Muscle layer of colon (tissue), 2 donors: ENCODE data around the gene MINDY3.

Source experiments
- H3K27ac ChIP-seq: one replicate; pipeline ENCODE4 v1.7.0; 2013; ENCODE audit warnings: low read depth, mild to moderate bottlenecking, low read length, moderate library complexity
- H3K27me3 ChIP-seq, 2 donors: one replicate each; pipeline ENCODE4 v1.7.0; 2013; ENCODE audit warnings: low read length in 2 of 2, mild to moderate bottlenecking in 2 of 2; ENCODE audit not compliant: insufficient read depth in 2 of 2, control insufficient read depth in 1 of 2
- H3K36me3 ChIP-seq: one replicate; pipeline ENCODE4 v1.7.0; 2013; ENCODE audit warnings: mild to moderate bottlenecking, low read length; ENCODE audit not compliant: insufficient read depth
- H3K4me1 ChIP-seq: one replicate; pipeline ENCODE4 v1.7.0; 2013; ENCODE audit warnings: mild to moderate bottlenecking, low read length; ENCODE audit not compliant: insufficient read depth
- H3K4me3 ChIP-seq, 2 donors: one replicate each; pipeline ENCODE4 v1.7.0; 2013; ENCODE audit warnings: low read length in 2 of 2, low read depth in 1 of 2, mild to moderate bottlenecking in 1 of 2, moderate library complexity in 1 of 2
- H3K9ac ChIP-seq: one replicate; pipeline ENCODE4 v1.7.0; 2013; ENCODE audit warnings: low read length
- H3K9me3 ChIP-seq: one replicate; pipeline ENCODE4 v1.7.0; 2013; ENCODE audit warnings: mild to moderate bottlenecking, low read length
- donor health status: abdominal sarcoma.
- donor health status: Adenocarcinoma of cecum.

Gene MINDY3

GRCh38 chr10:15824498-15824897 lies 35.8 kb downstream of the MINDY3 start:
- Histone ChIP-seq H3K9ac (no peak overlapping the region), H3K27ac (no peak overlapping the region), H3K27me3 (no peaks in the 10 kb centered on the region), H3K36me3 (peaks cover 4% of the 10 kb centered on the region), H3K4me1 (peaks cover 6% of the 10 kb centered on the region), H3K4me3 (no peak overlapping the region), H3K9me3 (no peaks in the 10 kb centered on the region)

- Histone ChIP-seq H3K27me3 (no peaks in the 10 kb centered on the region), H3K9ac (no peak overlapping the region), H3K27ac (no peak overlapping the region), H3K4me3 (no peak overlapping the region), H3K4me1 (no peaks in the 10 kb centered on the region), H3K36me3 (peaks cover 5% of the 10 kb centered on the region), H3K9me3 (no peaks in the 10 kb centered on the region)
These were observed 38.2 kb downstream of the MINDY3 start for GRCh38 chr10:15822131-15822530.

GRCh38 chr10:15821046-15821683 lies 39.1 kb downstream of the MINDY3 start:
- peaks cover 5% of the 10 kb centered on the region for H3K36me3 ChIP-seq
- H3K27me3 ChIP-seq, result no peaks in the 10 kb centered on the region
- no peak overlapping the region for H3K9ac ChIP-seq
- no peaks in the 10 kb centered on the region for H3K4me1 ChIP-seq
- H3K9me3 ChIP-seq, result no peaks in the 10 kb centered on the region
- H3K27ac ChIP-seq, result no peak overlapping the region
- no peak overlapping the region for H3K4me3 ChIP-seq

DNA sequence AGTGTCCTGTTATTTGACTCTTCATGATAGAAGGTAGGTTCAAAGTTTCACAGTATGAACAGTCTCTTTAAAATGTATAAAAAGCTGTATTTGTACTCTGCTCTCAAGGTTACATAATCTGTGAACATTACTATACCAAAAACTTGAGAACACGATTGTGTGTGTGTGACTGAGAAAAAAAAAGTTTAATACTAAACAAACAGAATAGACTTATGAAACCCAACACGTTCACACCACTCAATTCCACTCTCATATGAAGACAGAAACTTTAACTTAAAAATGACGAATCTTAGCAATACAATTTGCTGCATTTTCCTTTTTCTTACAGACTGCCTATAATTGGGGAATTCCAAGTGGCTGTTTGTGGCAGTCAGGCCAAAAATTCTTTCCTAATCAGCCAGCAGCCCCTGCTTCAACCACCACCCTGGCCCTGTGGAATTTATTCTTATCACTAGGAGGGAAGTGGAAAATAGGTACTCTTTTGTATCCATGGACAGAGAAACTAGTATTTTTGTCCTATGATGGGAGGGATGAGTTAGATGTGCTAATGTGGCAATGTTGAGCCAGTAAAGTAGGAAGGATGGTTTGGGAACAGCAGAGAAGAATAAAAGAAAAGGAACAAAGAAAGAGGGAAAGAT lies 42.8 kb downstream of the MINDY3 start:
- Histone ChIP-seq H3K27me3 (no peaks in the 10 kb centered on the region), H3K4me3 (no peak overlapping the region), H3K27ac (no peak overlapping the region), H3K4me1 (no peaks in the 10 kb centered on the region), H3K36me3 (peaks cover 13% of the 10 kb centered on the region), H3K9me3 (no peaks in the 10 kb centered on the region), H3K9ac (no peak overlapping the region)

GRCh38 chr10:15815242-15815885 lies 44.9 kb downstream of the MINDY3 start:
- H3K9ac ChIP-seq, result no peak overlapping the region
- no peaks in the 10 kb centered on the region for H3K27me3 ChIP-seq
- H3K36me3 ChIP-seq, result peaks cover 13% of the 10 kb centered on the region
- H3K4me1 ChIP-seq, result no peaks in the 10 kb centered on the region
- H3K4me3 ChIP-seq, result no peak overlapping the region
- H3K9me3 ChIP-seq, result no peaks in the 10 kb centered on the region
- no peak overlapping the region for H3K27ac ChIP-seq

DNA sequence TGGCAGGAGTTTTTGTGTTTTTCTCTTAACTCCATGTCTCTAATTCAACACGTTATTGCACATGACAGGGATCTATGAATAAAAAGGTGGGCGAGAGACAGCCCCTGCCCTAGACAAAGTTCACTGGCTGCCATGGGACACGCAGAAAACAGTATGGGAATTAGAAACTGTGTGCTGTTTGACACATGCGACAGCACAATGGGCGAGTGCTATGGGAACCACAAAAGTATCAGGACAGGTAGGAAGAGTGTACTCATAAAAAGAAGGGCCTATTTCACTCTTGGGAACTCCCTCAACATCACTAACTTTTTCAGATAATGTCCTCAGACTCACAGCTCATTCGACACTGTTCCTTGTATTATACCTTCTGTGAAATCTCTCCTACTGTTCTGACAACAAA lies 45.7 kb downstream of the MINDY3 start:
- Histone ChIP-seq H3K4me1 (no peaks in the 10 kb centered on the region), H3K9me3 (no peaks in the 10 kb centered on the region), H3K9ac (no peak overlapping the region), H3K27ac (no peak overlapping the region), H3K27me3 (no peaks in the 10 kb centered on the region), H3K36me3 (peaks cover 10% of the 10 kb centered on the region), H3K4me3 (no peak overlapping the region)

DNA sequence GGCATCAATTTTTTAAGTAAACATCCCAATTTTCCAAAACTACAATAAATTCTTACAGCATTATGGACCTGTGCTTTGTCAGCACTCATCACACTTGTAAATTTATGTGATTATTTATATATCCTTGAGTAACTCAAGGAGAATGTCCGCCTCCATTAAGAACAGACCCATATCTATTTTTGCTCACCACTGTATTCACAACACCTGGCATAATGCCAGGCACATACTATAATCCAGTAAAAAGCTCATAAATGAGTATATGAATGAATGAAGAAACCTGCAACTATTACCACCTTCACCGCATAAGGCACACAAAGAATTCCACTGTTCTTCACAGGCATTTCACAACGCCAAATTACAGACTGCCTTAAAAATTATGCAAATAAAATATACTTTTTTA lies 46.9 kb downstream of the MINDY3 start:
- Histone ChIP-seq H3K4me1 (peaks cover 3% of the 10 kb centered on the region), H3K9ac (no peak overlapping the region), H3K4me3 (no peak overlapping the region), H3K27me3 (no peaks in the 10 kb centered on the region), H3K36me3 (peaks cover 8% of the 10 kb centered on the region), H3K27ac (no peak overlapping the region), H3K9me3 (no peaks in the 10 kb centered on the region)

- Histone ChIP-seq H3K9ac (no peak overlapping the region), H3K27me3 (no peaks in the 10 kb centered on the region), H3K4me3 (no peak overlapping the region), H3K4me1 (peaks cover 25% of the 10 kb centered on the region), H3K27ac (no peak overlapping the region), H3K36me3 (peaks cover 10% of the 10 kb centered on the region), H3K9me3 (no peaks in the 10 kb centered on the region)
These were observed 50.9 kb downstream of the MINDY3 start for GRCh38 chr10:15809450-15809849.

GRCh38 chr10:15808204-15808797 lies 52.0 kb downstream of the MINDY3 start:
- Histone ChIP-seq H3K4me1 (peaks cover 25% of the 10 kb centered on the region), H3K9me3 (no peaks in the 10 kb centered on the region), H3K9ac (no peak overlapping the region), H3K36me3 (peaks cover 10% of the 10 kb centered on the region), H3K4me3 (no peak overlapping the region), H3K27ac (no peak overlapping the region), H3K27me3 (no peaks in the 10 kb centered on the region)

GRCh38 chr10:15805395-15806058 lies 54.8 kb downstream of the MINDY3 start:
- Histone ChIP-seq H3K27me3 (no peaks in the 10 kb centered on the region), H3K9ac (no peak overlapping the region), H3K4me1 (peaks cover 36% of the 10 kb centered on the region), H3K27ac (no peak overlapping the region), H3K36me3 (peaks cover 10% of the 10 kb centered on the region), H3K9me3 (no peaks in the 10 kb centered on the region), H3K4me3 (no peak overlapping the region)

- H3K9me3 ChIP-seq, result no peaks in the 10 kb centered on the region
- H3K4me1 ChIP-seq, result peaks cover 36% of the 10 kb centered on the region
- no peak overlapping the region for H3K9ac ChIP-seq
These were observed 56.2 kb downstream of the MINDY3 start for GRCh38 chr10:15804109-15804508.

More at GRCh38 chr10:15804109-15804508, 56.2 kb downstream of the MINDY3 start:
- Histone ChIP-seq H3K4me3 (no peak overlapping the region), H3K27me3 (no peaks in the 10 kb centered on the region), H3K36me3 (peaks cover 10% of the 10 kb centered on the region), H3K27ac (no peak overlapping the region)
